ENCODE data around the gene WDR93.

- TF ChIP-seq EP300 (IDR thresholded peaks at IDR 0.05; ENCODE audit: low read depth) (no peak), CTCF (IDR thresholded peaks at IDR 0.05) (no peak), POLR2A (IDR thresholded peaks at IDR 0.05) (no peak), POLR2AphosphoS5 (IDR thresholded peaks at IDR 0.05) (no peak)
These were observed 68.4 kb downstream of the WDR93 start for GRCh38 chr15:89758981-89759380.
